HEK293 (cell line): ENCODE results near the gene CYTIP.

Experiments
- CTCF ChIA-PET: fragments of 350-600 bp; formaldehyde crosslinking; extraction: SDS; loops from one replicate; lab custom pipeline; 2021; ENCODE audit warnings: antibody characterized with exemption; lab: Yijun Ruan, JAX
- POLR2A ChIA-PET: fragments of 300-600 bp; formaldehyde crosslinking; extraction: SDS; loops from one replicate; lab custom pipeline; 2020; ENCODE audit warnings: antibody characterized with exemption, inconsistent platforms; lab: Yijun Ruan, JAX
- H3K27ac ChIP-seq: fragments of 200-500 bp; sonication (Bioruptor generic); 2 replicates; pipeline ENCODE4 v1.5.1; 2014; ENCODE audit warnings: low read depth, low read length, control low read depth, inconsistent platforms; ENCODE audit errors: extremely low read depth
- H3K36me3 ChIP-seq, 2 experiments: fragments of 200-500 bp in 1 of 2; sonication (Bioruptor generic) in 1 of 2; 1 replicate in 1 of 2; 2 replicates in 1 of 2; pipeline ENCODE4 v1.5.1; 2014 to 2017; ENCODE audit warnings: inconsistent platforms in 2 of 2, low read length in 2 of 2; ENCODE audit not compliant: control insufficient read depth in 2 of 2, insufficient read depth in 1 of 2
- H3K4me1 ChIP-seq: fragments of 200-500 bp; sonication (Bioruptor generic); 2 replicates; pipeline ENCODE4 v1.5.1; 2014; ENCODE audit warnings: mild to moderate bottlenecking, low read length, inconsistent platforms; ENCODE audit not compliant: control insufficient read depth, insufficient read depth
- H3K4me3 ChIP-seq: 2 replicates; pipeline ENCODE4 v1.5.1; 2011; ENCODE audit warnings: low read depth, mild to moderate bottlenecking, control low read depth, low read length, moderate library complexity
- H3K9me3 ChIP-seq: fragments of 200-500 bp; sonication (Bioruptor generic); 2 replicates; pipeline ENCODE4 v1.5.1; 2014; ENCODE audit warnings: low read depth, low read length, inconsistent platforms; ENCODE audit not compliant: control insufficient read depth, insufficient read depth
- BCL11A ChIP-seq: fragments of 450-650 bp; formaldehyde crosslinking; IDR thresholded peaks from 2 replicates; pipeline ENCODE4 v1.5.1; 2016; ENCODE audit warnings: low read depth, missing biosample characterization, missing genetic modification characterization
- GLI4 ChIP-seq: fragments of 450-650 bp; formaldehyde crosslinking; IDR thresholded peaks from 2 replicates; pipeline ENCODE4 v1.5.1; 2016; ENCODE audit warnings: missing biosample characterization, missing genetic modification characterization
- GLIS1 ChIP-seq: fragments of 450-650 bp; formaldehyde crosslinking; IDR thresholded peaks from 2 replicates; pipeline ENCODE4 v1.5.1; 2016; ENCODE audit warnings: missing biosample characterization, missing genetic modification characterization
- KLF17 ChIP-seq: fragments of 450-650 bp; formaldehyde crosslinking; IDR thresholded peaks from 2 replicates; pipeline ENCODE4 v1.5.1; 2016; ENCODE audit warnings: missing biosample characterization, missing genetic modification characterization
- PATZ1 ChIP-seq: fragments of 450-650 bp; formaldehyde crosslinking; IDR thresholded peaks from 2 replicates; pipeline ENCODE4 v1.5.1; 2016; ENCODE audit warnings: missing biosample characterization, missing genetic modification characterization
- PBX3 ChIP-seq: sonication (generic); formaldehyde crosslinking; IDR thresholded peaks from 2 replicates; pipeline ENCODE4 v1.8.1; 2022; ENCODE audit warnings: mild to moderate bottlenecking, moderate library complexity, missing genetic modification reagents
- REPIN1 ChIP-seq: fragments of 450-650 bp; formaldehyde crosslinking; IDR thresholded peaks from 2 replicates; pipeline ENCODE4 v1.5.1; 2017; ENCODE audit warnings: missing biosample characterization, missing genetic modification characterization, low read depth
- SETDB1 ChIP-seq: IDR thresholded peaks from one replicate; pipeline ENCODE4 v1.6.1; 2017; ENCODE audit warnings: mild to moderate bottlenecking, low read length, moderate library complexity, mixed read lengths; ENCODE audit not compliant: insufficient read length
- SP3 ChIP-seq: fragments of 450-650 bp; formaldehyde crosslinking; IDR thresholded peaks from 2 replicates; pipeline ENCODE4 v1.5.1; 2016; ENCODE audit warnings: missing biosample characterization, missing genetic modification characterization
- ZFHX2 ChIP-seq: fragments of 450-650 bp; formaldehyde crosslinking; conservative IDR thresholded peaks from 2 replicates; pipeline ENCODE4 v1.5.1; 2016; ENCODE audit warnings: missing biosample characterization, missing genetic modification characterization
- ZFP41 ChIP-seq: fragments of 450-650 bp; formaldehyde crosslinking; IDR thresholded peaks from 2 replicates; pipeline ENCODE4 v1.5.1; 2016; ENCODE audit warnings: missing biosample characterization, missing genetic modification characterization, borderline replicate concordance
- ZFP69B ChIP-seq: fragments of 450-650 bp; formaldehyde crosslinking; IDR thresholded peaks from 2 replicates; pipeline ENCODE4 v1.5.1; 2016; ENCODE audit warnings: missing biosample characterization, missing genetic modification characterization
- ZNF121 ChIP-seq: fragments of 450-650 bp; formaldehyde crosslinking; IDR thresholded peaks from 2 replicates; pipeline ENCODE4 v1.5.1; 2016; ENCODE audit warnings: missing biosample characterization, missing genetic modification characterization
- ZNF148 ChIP-seq: fragments of 450-650 bp; formaldehyde crosslinking; IDR thresholded peaks from 2 replicates; pipeline ENCODE4 v1.5.0; 2017; ENCODE audit warnings: missing biosample characterization, missing genetic modification characterization, borderline replicate concordance
- ZNF157 ChIP-seq: fragments of 450-650 bp; formaldehyde crosslinking; IDR thresholded peaks from 2 replicates; pipeline ENCODE4 v1.5.1; 2016; ENCODE audit warnings: missing biosample characterization, missing genetic modification characterization
- ZNF214 ChIP-seq: fragments of 450-650 bp; formaldehyde crosslinking; IDR thresholded peaks from 2 replicates; pipeline ENCODE4 v1.5.1; 2017; ENCODE audit warnings: missing biosample characterization, mild to moderate bottlenecking, missing genetic modification characterization, borderline replicate concordance
- ZNF292 ChIP-seq: fragments of 450-650 bp; formaldehyde crosslinking; IDR thresholded peaks from 2 replicates; pipeline ENCODE4 v1.5.1; 2016; ENCODE audit warnings: low read depth, missing biosample characterization, missing genetic modification characterization, borderline replicate concordance
- ZNF529 ChIP-seq: fragments of 450-650 bp; formaldehyde crosslinking; IDR thresholded peaks from 2 replicates; pipeline ENCODE4 v1.5.1; 2017; ENCODE audit warnings: missing genetic modification characterization, missing biosample characterization; ENCODE audit not compliant: insufficient replicate concordance
- ZNF561 ChIP-seq: fragments of 450-650 bp; IDR thresholded peaks from 2 replicates; pipeline ENCODE4 v1.5.1; 2018; ENCODE audit warnings: missing biosample characterization, missing genetic modification characterization, borderline replicate concordance
- ZNF596 ChIP-seq: fragments of 450-650 bp; IDR thresholded peaks from 2 replicates; pipeline ENCODE4 v1.5.0; 2018; ENCODE audit warnings: missing biosample characterization, mild to moderate bottlenecking, missing genetic modification characterization, moderate library complexity
- ZNF639 ChIP-seq: fragments of 450-650 bp; formaldehyde crosslinking; IDR thresholded peaks from 2 replicates; pipeline ENCODE4 v1.5.1; 2016; ENCODE audit warnings: missing biosample characterization, missing genetic modification characterization
- ZNF645 ChIP-seq: fragments of 450-650 bp; formaldehyde crosslinking; IDR thresholded peaks from 2 replicates; pipeline ENCODE4; 2016; ENCODE audit warnings: missing biosample characterization, missing genetic modification characterization
- ZNF654 ChIP-seq: fragments of 450-650 bp; formaldehyde crosslinking; IDR thresholded peaks from 2 replicates; pipeline ENCODE4 v1.5.1; 2016; ENCODE audit warnings: low read depth, missing biosample characterization, missing genetic modification characterization
- ZNF785 ChIP-seq: fragments of 450-650 bp; formaldehyde crosslinking; IDR thresholded peaks from 2 replicates; pipeline ENCODE4 v1.5.1; 2016; ENCODE audit warnings: missing biosample characterization, missing genetic modification characterization
- ZNF792 ChIP-seq: fragments of 450-650 bp; formaldehyde crosslinking; IDR thresholded peaks from 2 replicates; pipeline ENCODE4 v1.5.1; 2016; ENCODE audit warnings: missing biosample characterization, missing genetic modification characterization
- ZNF837 ChIP-seq: fragments of 450-650 bp; formaldehyde crosslinking; IDR thresholded peaks from 2 replicates; pipeline ENCODE4 v1.5.1; 2016; ENCODE audit warnings: missing biosample characterization, missing genetic modification characterization
- ZXDB ChIP-seq: fragments of 450-650 bp; formaldehyde crosslinking; IDR thresholded peaks from 2 replicates; pipeline ENCODE4 v1.5.1; 2016; ENCODE audit warnings: missing biosample characterization, missing genetic modification characterization

Gene CYTIP

GRCh38 chr2:157413326-157414035, 30.4 kb downstream of the CYTIP start (continued):
- no peak for TF ChIP-seq ZNF596 (tag by site-specific recombination)
- TF ChIP-seq REPIN1 (tag by site-specific recombination), result no peak
- no peak for TF ChIP-seq ZNF654 (tag by site-specific recombination)
- TF ChIP-seq GLIS1 (tag by site-specific recombination), result no peak
- TF ChIP-seq ZNF121, result no peak
- TF ChIP-seq ZNF157 (tag by site-specific recombination), result no peak
- TF ChIP-seq ZNF785, result no peak
- TF ChIP-seq ZNF837 (tag by site-specific recombination), result no peak
- no peak for TF ChIP-seq ZNF639
- TF ChIP-seq KLF17 (tag by site-specific recombination), result no peak
- TF ChIP-seq ZFP69B (tag by site-specific recombination), result no peak
- TF ChIP-seq, all 188 proteins: peak for 0

GRCh38 chr2:157411624-157412336, 32.1 kb downstream of the CYTIP start:
- Histone ChIP-seq H3K36me3 (no peaks in the 10 kb centered on the region), H3K27ac (no peak overlapping the region), H3K4me3 (no peak overlapping the region), H3K4me1 (no peaks in the 10 kb centered on the region), H3K9me3 (no peaks in the 10 kb centered on the region)
- POLR2A ChIA-PET, result no interaction called here
- CTCF ChIA-PET, result no interaction called here
- TF ChIP-seq SETDB1 (no peak), ZNF645 (tag by site-specific recombination) (no peak), ZFP41 (tag by site-specific recombination) (no peak), BCL11A (tag by site-specific recombination) (no peak), PATZ1 (tag by site-specific recombination) (no peak), SP3 (tag by site-specific recombination) (no peak), ZFP69B (tag by site-specific recombination) (no peak), ZNF148 (tag by site-specific recombination) (no peak), ZNF214 (no peak), ZNF292 (tag by site-specific recombination) (no peak), REPIN1 (tag by site-specific recombination) (no peak), PBX3 (no peak), ZNF596 (tag by site-specific recombination) (no peak), ZNF561 (tag by site-specific recombination) (no peak), ZNF792 (tag by site-specific recombination) (no peak), GLI4 (tag by site-specific recombination) (no peak), ZNF529 (tag by site-specific recombination) (no peak), ZFHX2 (tag by site-specific recombination) (no peak), ZXDB (tag by site-specific recombination) (no peak)
